ENCODE data around the gene IGFBP1.

The IGFBP1 gene

GRCh38 chr7:45872116-45873034 lies 15.9 kb upstream of the IGFBP1 start:
- peak in 1 of 2 experiments; percentile 43 for DNase-seq (ENCODE audit: low read depth in 1 of 2, low spot score in 1 of 2)
- in situ Hi-C loops (cut with HindIII; ENCODE audit: low pct_unique_long_range_greater_than_20kb, low sequenced_read_pairs) = no loop called here
- TF ChIP-seq JUND (IDR thresholded peaks at IDR 0.05; ENCODE audit: low read depth) = no peak

GRCh38 chr7:45873035-45873354 lies 15.3 kb upstream of the IGFBP1 start, which contains the start of gene CCDC201:
Gene CCDC201 (minus strand): TSS chr7:45873082. CDS start chr7:45873007, 75 bp downstream.
- in situ Hi-C loops (cut with HindIII; ENCODE audit: low pct_unique_long_range_greater_than_20kb, low sequenced_read_pairs) = no loop called here
- TF ChIP-seq JUND (IDR thresholded peaks at IDR 0.05; ENCODE audit: low read depth) = no peak
- DNase-seq (ENCODE audit: low read depth in 1 of 2, low spot score in 1 of 2) = no peak

GRCh38 chr7:45873355-45873754 lies 14.9 kb upstream of the IGFBP1 start:
- in situ Hi-C loops (cut with HindIII; ENCODE audit: low pct_unique_long_range_greater_than_20kb, low sequenced_read_pairs) = no loop called here
- no peak for DNase-seq (ENCODE audit: low read depth in 1 of 2, low spot score in 1 of 2)
- TF ChIP-seq JUND (IDR thresholded peaks at IDR 0.05; ENCODE audit: low read depth) = no peak

GRCh38 chr7:45874408-45875131 lies 13.7 kb upstream of the IGFBP1 start:
- in situ Hi-C loops (cut with HindIII; ENCODE audit: low pct_unique_long_range_greater_than_20kb, low sequenced_read_pairs) = no loop called here
- DNase-seq (ENCODE audit: low read depth in 1 of 2, low spot score in 1 of 2) = no peak
- TF ChIP-seq JUND (IDR thresholded peaks at IDR 0.05; ENCODE audit: low read depth) = no peak

GRCh38 chr7:45876519-45876918 lies 11.8 kb upstream of the IGFBP1 start:
- in situ Hi-C loops (cut with HindIII; ENCODE audit: low pct_unique_long_range_greater_than_20kb, low sequenced_read_pairs) = no loop called here
- no peak for TF ChIP-seq JUND (IDR thresholded peaks at IDR 0.05; ENCODE audit: low read depth)
- DNase-seq (ENCODE audit: low read depth in 1 of 2, low spot score in 1 of 2) = no peak

- in situ Hi-C loops (cut with HindIII; ENCODE audit: low pct_unique_long_range_greater_than_20kb, low sequenced_read_pairs) = no loop called here
- TF ChIP-seq JUND (IDR thresholded peaks at IDR 0.05; ENCODE audit: low read depth) = no peak
- no peak for DNase-seq (ENCODE audit: low read depth in 1 of 2, low spot score in 1 of 2)
Observed at GRCh38 chr7:45878457-45879144, 9.7 kb upstream of the IGFBP1 start.

GRCh38 chr7:45880433-45880860 lies 7.8 kb upstream of the IGFBP1 start:
- no peak for TF ChIP-seq JUND (IDR thresholded peaks at IDR 0.05; ENCODE audit: low read depth)
- no peak for DNase-seq (ENCODE audit: low read depth in 1 of 2, low spot score in 1 of 2)
- in situ Hi-C loops (cut with HindIII; ENCODE audit: low pct_unique_long_range_greater_than_20kb, low sequenced_read_pairs) = no loop called here

- no peak for DNase-seq (ENCODE audit: low read depth in 1 of 2, low spot score in 1 of 2)
- in situ Hi-C loops (cut with HindIII; ENCODE audit: low pct_unique_long_range_greater_than_20kb, low sequenced_read_pairs) = no loop called here
- no peak for TF ChIP-seq JUND (IDR thresholded peaks at IDR 0.05; ENCODE audit: low read depth)
Observed at GRCh38 chr7:45881280-45881758, 7.0 kb upstream of the IGFBP1 start.

GRCh38 chr7:45881759-45882464 lies 6.4 kb upstream of the IGFBP1 start:
- TF ChIP-seq JUND (IDR thresholded peaks at IDR 0.05; ENCODE audit: low read depth) = no peak
- DNase-seq (ENCODE audit: low read depth in 1 of 2, low spot score in 1 of 2) = no peak
- in situ Hi-C loops (cut with HindIII; ENCODE audit: low pct_unique_long_range_greater_than_20kb, low sequenced_read_pairs) = no loop called here

GRCh38 chr7:45882465-45882810 lies 5.8 kb upstream of the IGFBP1 start:
- no peak for DNase-seq (ENCODE audit: low read depth in 1 of 2, low spot score in 1 of 2)
- no peak for TF ChIP-seq JUND (IDR thresholded peaks at IDR 0.05; ENCODE audit: low read depth)
- in situ Hi-C loops (cut with HindIII; ENCODE audit: low pct_unique_long_range_greater_than_20kb, low sequenced_read_pairs) = no loop called here

GRCh38 chr7:45884136-45884535 lies 4.2 kb upstream of the IGFBP1 start:
- no peak for TF ChIP-seq JUND (IDR thresholded peaks at IDR 0.05; ENCODE audit: low read depth)

GRCh38 chr7:45885264-45885882 lies 2.9 kb upstream of the IGFBP1 start:
- DNase-seq (ENCODE audit: low read depth in 1 of 2, low spot score in 1 of 2) = no peak
- in situ Hi-C loops (cut with HindIII; ENCODE audit: low pct_unique_long_range_greater_than_20kb, low sequenced_read_pairs) = no loop called here
- TF ChIP-seq JUND (IDR thresholded peaks at IDR 0.05; ENCODE audit: low read depth) = no peak

More at GRCh38 chr7:45884136-45884535, 4.2 kb upstream of the IGFBP1 start:
- DNase-seq (ENCODE audit: low read depth in 1 of 2, low spot score in 1 of 2) = no peak
- in situ Hi-C loops (cut with HindIII; ENCODE audit: low pct_unique_long_range_greater_than_20kb, low sequenced_read_pairs) = no loop called here
